ENCODE measurements around the gene ZCWPW1. TPM values are rescaled to one million over a fixed set of nuclear protein-coding genes. Genes with fewer than 3 reads are reported as not detected.

Gene ZCWPW1
- total and polyA plus RNA-seq, 2 of the 8 experiments (the other 6 are each of a cell fraction or from before 2014, with no cell fraction given) = 0.51 to 1.4 TPM

DNA sequence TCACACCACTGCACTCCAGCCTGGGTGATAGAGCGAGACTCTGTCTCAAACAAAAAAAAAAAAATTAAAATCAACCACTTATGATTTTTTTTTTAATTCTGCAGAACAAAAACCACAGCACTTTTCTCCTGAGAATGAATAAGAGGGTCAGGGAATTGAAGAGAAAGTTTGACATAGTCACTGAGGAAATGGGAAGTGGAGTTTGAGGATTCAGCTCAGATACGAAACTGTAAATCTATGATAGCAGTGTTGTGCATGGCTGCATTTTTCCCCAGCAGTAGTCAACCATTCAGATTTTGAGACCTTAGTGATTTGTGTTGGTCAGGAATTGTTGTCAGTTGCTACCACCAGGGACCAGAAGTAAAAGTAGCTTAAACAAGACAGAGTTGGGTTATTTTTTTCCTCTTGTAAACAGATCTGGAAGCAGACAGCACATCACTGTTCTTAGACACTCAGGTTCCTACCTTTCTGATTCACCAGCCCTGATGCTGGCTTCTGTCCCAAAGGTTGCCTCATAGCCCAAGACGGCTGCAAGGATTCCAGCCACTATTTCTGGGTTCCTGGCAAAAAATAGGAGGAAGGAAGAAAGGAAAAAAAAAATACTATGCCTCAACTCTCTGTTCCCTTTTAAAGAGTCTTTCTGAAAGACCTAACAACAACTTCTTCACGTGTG lies 35.1 kb downstream of the ZCWPW1 start (continued):
- no peak for TF ChIP-seq RNF2 (IDR thresholded peaks at IDR 0.05; ENCODE audit: borderline replicate concordance, low read depth, low read length, missing control alignments, poor library complexity, severe bottlenecking)
- TF ChIP-seq KDM4A (IDR thresholded peaks at IDR 0.05; ENCODE audit: low read depth, low read length, severe bottlenecking) = no peak
- TF ChIP-seq POLR2A (IDR thresholded peaks at IDR 0.05; ENCODE audit: control extremely low read depth in 1 of 2, low read depth in 2 of 2, low read length in 2 of 2) = no peak
- TF ChIP-seq POU5F1 (IDR thresholded peaks at IDR 0.05; ENCODE audit: low read depth, low read length) = no peak
- no peak for TF ChIP-seq SIRT6 (IDR thresholded peaks at IDR 0.05; ENCODE audit: low read length)
- no peak for TF ChIP-seq CBX8 (IDR thresholded peaks at IDR 0.05; ENCODE audit: borderline replicate concordance, low read depth, low read length)
